Fibroblast of mammary gland (primary cell): ENCODE measurements around the gene CDK5RAP3.

ENCODE experiments used
- DNase-seq: peaks from one replicate; pipeline ENCODE4 v3.0.0-alpha.2; 2010; ENCODE audit warnings: low read depth
- H3K4me3 ChIP-seq: 2 replicates; pipeline ENCODE4 v1.5.1; 2011; ENCODE audit warnings: low read depth, mild to moderate bottlenecking, low read length, moderate library complexity; ENCODE audit not compliant: control insufficient read depth
- TF ChIP-seq, protein P1 (sequence below): conservative IDR thresholded peaks from 2 replicates; pipeline ENCODE4 v1.5.1; 2011; ENCODE audit warnings: low read depth, low read length, inconsistent platforms; ENCODE audit not compliant: control insufficient read depth, insufficient read depth

Gene CDK5RAP3, protein sequence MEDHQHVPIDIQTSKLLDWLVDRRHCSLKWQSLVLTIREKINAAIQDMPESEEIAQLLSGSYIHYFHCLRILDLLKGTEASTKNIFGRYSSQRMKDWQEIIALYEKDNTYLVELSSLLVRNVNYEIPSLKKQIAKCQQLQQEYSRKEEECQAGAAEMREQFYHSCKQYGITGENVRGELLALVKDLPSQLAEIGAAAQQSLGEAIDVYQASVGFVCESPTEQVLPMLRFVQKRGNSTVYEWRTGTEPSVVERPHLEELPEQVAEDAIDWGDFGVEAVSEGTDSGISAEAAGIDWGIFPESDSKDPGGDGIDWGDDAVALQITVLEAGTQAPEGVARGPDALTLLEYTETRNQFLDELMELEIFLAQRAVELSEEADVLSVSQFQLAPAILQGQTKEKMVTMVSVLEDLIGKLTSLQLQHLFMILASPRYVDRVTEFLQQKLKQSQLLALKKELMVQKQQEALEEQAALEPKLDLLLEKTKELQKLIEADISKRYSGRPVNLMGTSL

DNA sequence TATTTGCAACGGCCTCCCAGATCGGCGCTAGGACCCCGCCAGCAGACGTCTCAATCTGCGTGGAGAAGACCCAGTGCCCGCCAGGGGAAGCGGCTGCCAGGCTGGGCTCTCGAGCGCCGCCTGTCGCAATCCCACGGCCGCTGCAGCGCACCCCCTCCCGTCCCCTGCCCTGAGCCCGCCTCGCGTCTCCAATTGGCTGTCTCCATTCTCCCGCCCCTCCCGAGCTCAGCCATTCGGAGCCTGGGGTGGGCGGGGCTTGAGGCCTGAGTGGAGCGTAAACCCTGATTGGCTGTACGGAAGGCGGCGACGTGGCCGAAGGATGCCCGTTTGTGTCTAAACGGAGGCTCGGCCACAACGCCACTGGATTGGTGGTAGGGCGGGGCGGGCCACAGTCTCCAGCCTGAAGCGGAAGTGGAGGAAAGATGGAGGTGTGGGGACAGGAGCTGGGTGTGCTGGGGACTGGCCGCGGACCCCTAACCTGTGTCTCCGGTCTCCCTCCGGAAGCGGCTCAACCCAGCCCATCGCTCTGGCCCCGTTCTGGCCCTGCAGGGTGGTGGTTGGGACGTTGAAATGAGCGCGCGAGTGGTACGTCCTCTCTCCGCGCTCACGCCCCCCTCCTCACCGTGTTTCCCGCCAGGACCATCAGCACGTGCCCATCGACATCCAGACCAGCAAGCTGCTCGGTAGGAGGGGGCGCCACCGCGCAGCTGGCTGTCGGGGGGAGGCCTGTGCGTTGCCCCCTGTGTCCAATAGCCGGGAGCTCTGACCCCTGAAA lies at the start of gene CDK5RAP3:
Gene CDK5RAP3 (plus strand): TSS at position 389 of the 775 bp plus-strand sequence. CDS start 34 bp downstream, at position 423.
- TF ChIP-seq, protein P1, sequence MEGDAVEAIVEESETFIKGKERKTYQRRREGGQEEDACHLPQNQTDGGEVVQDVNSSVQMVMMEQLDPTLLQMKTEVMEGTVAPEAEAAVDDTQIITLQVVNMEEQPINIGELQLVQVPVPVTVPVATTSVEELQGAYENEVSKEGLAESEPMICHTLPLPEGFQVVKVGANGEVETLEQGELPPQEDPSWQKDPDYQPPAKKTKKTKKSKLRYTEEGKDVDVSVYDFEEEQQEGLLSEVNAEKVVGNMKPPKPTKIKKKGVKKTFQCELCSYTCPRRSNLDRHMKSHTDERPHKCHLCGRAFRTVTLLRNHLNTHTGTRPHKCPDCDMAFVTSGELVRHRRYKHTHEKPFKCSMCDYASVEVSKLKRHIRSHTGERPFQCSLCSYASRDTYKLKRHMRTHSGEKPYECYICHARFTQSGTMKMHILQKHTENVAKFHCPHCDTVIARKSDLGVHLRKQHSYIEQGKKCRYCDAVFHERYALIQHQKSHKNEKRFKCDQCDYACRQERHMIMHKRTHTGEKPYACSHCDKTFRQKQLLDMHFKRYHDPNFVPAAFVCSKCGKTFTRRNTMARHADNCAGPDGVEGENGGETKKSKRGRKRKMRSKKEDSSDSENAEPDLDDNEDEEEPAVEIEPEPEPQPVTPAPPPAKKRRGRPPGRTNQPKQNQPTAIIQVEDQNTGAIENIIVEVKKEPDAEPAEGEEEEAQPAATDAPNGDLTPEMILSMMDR, result peak; percentile 64
- DNase-seq, result peak; percentile 99
- peak within 1 kb of the TSS; percentile 89 for H3K4me3 ChIP-seq

DNA sequence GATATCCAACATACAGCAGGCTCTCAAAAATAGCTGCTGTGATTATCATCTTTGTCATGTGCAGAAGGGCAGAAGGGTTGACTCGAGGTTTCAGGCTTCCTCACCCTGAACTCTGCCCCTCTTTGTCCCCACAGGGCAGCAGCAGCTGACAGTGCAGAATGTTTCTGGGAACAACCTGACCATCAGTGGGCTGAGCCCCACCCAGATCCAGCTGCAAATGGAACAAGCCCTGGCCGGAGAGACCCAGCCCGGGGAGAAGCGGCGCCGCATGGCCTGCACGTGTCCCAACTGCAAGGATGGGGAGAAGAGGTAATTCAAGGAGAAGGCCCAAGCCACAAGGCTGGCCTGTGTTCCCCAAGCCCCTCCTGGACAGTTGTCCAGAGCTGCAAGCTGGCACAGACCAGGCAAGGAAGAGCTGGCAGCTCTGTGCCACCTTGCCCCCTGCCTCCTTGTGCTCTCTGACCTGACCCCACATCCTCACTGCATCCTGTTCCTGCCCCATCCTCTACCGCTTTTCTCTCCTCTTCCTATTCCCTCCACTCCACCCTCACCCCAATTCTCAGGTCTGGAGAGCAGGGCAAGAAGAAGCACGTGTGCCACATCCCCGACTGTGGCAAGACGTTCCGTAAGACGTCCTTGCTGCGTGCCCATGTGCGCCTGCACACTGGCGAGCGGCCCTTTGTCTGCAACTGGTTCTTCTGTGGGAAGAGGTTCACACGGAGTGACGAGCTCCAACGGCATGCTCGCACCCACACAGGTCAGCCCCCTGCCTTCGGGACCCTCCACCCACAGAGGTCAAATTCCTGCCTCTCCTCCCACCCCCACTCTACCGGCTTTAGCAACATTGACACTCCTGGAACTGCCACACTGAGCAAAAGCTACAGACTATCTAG lies 45.9 kb upstream of the CDK5RAP3 start:
- no peak overlapping the region for H3K4me3 ChIP-seq
- DNase-seq, result peak; percentile 41
- TF ChIP-seq, protein P1, result no peak

DNA sequence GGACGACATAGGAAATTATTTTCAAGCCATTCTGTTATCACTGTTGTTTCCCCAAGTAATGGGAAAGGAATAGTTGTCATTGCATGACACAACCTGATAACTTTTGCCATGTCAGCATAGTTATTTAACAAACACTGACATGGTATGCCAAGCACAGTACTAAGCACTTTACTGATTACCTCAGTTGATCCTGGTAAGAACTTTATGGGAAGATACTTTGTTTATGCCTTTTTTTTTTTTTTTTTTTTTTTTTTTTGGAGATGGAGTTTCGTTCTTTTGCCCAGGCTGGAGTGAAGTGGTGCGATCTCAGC lies 45.3 kb upstream of the CDK5RAP3 start:
- no peak overlapping the region for H3K4me3 ChIP-seq
- no peak for DNase-seq
- TF ChIP-seq, protein P1, result no peak

DNA sequence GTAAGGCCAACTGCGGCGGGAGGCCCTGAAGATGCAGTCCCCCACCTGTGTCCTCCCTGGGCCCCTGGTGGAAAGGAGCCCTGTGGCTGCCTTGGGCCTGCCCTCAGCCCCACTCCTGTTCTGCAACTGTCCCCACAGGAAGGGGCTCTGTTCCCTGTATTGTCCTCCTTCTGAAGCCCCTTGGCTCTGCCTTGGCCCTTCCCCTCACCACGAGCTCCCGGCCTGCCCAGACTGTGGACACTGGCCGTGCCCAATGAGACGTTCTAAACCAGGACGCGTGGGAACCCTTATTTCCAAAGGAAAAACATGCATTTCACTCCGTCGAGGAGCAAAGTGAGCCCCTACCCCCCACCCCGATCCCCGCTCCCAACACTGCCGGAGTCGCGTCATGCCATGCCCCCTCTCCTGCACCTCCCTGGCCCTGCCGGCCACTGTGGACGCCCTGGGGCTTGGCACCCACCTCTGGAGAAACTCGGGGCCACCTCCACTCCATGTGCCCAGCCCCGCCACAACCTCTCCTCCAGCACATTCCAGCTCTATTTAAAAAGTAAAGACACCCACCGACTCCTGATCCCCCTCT lies 43.0 kb upstream of the CDK5RAP3 start:
- no peak overlapping the region for H3K4me3 ChIP-seq
- DNase-seq, result no peak
- TF ChIP-seq, protein P1, result no peak

DNA sequence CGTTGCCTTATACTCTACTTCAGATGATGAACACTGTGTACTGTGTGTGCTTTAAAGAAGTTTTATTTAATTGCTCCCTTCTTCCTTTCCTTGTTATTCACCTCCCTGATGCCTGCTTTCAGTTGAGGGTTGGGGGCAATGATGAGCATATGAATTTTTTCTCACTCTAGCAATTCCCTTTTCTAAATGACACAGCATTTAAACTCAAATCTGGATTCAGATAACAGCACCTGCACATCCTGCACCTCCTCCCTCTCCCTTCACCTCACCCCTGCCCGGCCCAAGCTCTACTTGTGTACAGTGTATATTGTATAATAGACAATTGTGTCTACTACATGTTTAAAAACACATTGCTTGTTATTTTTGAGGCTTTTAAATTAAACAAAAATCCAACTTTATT lies 42.5 kb upstream of the CDK5RAP3 start:
- no peak for DNase-seq
- TF ChIP-seq, protein P1, result no peak
- no peak overlapping the region for H3K4me3 ChIP-seq
